Trophoblast cell (in vitro differentiated cells and primary cell): ENCODE data around the gene SLC16A8. TPM values are rescaled to one million over a fixed set of nuclear protein-coding genes. Genes with fewer than 3 reads are reported as not detected.

Experiments used
- DNase-seq, 2 donors: peaks; one replicate each; pipeline ENCODE4 v3.0.0-alpha.2; 2016
- H2AFZ ChIP-seq: 2 replicates; pipeline ENCODE4 v1.6.1; 2013; ENCODE audit warnings: low read length, moderate library complexity, mild to moderate bottlenecking; ENCODE audit not compliant: insufficient read depth, poor library complexity
- H2AK5ac ChIP-seq: 2 replicates; pipeline ENCODE4 v1.6.1; 2013; ENCODE audit warnings: mild to moderate bottlenecking, low read length
- H2BK120ac ChIP-seq: 2 replicates; pipeline ENCODE4 v1.6.1; 2013; ENCODE audit warnings: low read length, mild to moderate bottlenecking, moderate library complexity; ENCODE audit not compliant: insufficient read depth, poor library complexity
- H2BK12ac ChIP-seq: 2 replicates; pipeline ENCODE4 v1.6.1; 2013; ENCODE audit warnings: mild to moderate bottlenecking, low read length, moderate library complexity
- H2BK5ac ChIP-seq: 2 replicates; pipeline ENCODE4 v1.6.1; 2013; ENCODE audit warnings: low read length, low read depth, moderate library complexity, mild to moderate bottlenecking; ENCODE audit not compliant: poor library complexity
- H3K14ac ChIP-seq: 2 replicates; pipeline ENCODE4 v1.6.1; 2013; ENCODE audit warnings: mild to moderate bottlenecking, low read length
- H3K18ac ChIP-seq: 2 replicates; pipeline ENCODE4 v1.6.1; 2013; ENCODE audit warnings: mild to moderate bottlenecking, low read length
- H3K23ac ChIP-seq: 2 replicates; pipeline ENCODE4 v1.6.1; 2013; ENCODE audit warnings: low read length
- H3K27ac ChIP-seq: 2 replicates; pipeline ENCODE4 v1.5.1; 2013; ENCODE audit warnings: low read depth, mild to moderate bottlenecking, inconsistent platforms, low read length, moderate library complexity
- H3K27me3 ChIP-seq: 2 replicates; pipeline ENCODE4 v1.6.1; 2013; ENCODE audit warnings: inconsistent platforms, mild to moderate bottlenecking, low read length, moderate library complexity; ENCODE audit not compliant: insufficient read depth
- H3K36me3 ChIP-seq, 2 experiments: 1 replicate in 1 of 2; 2 replicates in 1 of 2; pipeline ENCODE4 v1.6.1; 2013; ENCODE audit warnings: low read length in 2 of 2, mild to moderate bottlenecking in 2 of 2, moderate library complexity in 1 of 2; ENCODE audit not compliant: insufficient read depth in 2 of 2, control insufficient read depth in 1 of 2
- H3K4ac ChIP-seq: 2 replicates; pipeline ENCODE4 v1.6.1; 2013; ENCODE audit warnings: low read depth, mild to moderate bottlenecking, low read length, moderate library complexity
- H3K4me1 ChIP-seq, 2 experiments: 1 replicate in 1 of 2; 2 replicates in 1 of 2; pipeline ENCODE4 v1.6.1; 2013; ENCODE audit warnings: low read length in 2 of 2, mild to moderate bottlenecking in 2 of 2, moderate library complexity in 1 of 2; ENCODE audit not compliant: insufficient read depth in 2 of 2, control insufficient read depth in 1 of 2
- H3K4me2 ChIP-seq: 2 replicates; pipeline ENCODE4 v1.6.1; 2013; ENCODE audit warnings: inconsistent platforms, mild to moderate bottlenecking, low read length, moderate library complexity
- H3K4me3 ChIP-seq: 2 replicates; pipeline ENCODE4 v1.5.1; 2013; ENCODE audit warnings: mild to moderate bottlenecking, low read depth, low read length, inconsistent platforms
- H3K79me1 ChIP-seq: one replicate; pipeline ENCODE4 v1.6.1; 2013; ENCODE audit warnings: low read length
- H3K79me2 ChIP-seq: 2 replicates; pipeline ENCODE4 v1.6.1; 2013; ENCODE audit warnings: low read length, mild to moderate bottlenecking; ENCODE audit not compliant: control insufficient read depth, insufficient read depth, poor library complexity
- H3K9ac ChIP-seq: 2 replicates; pipeline ENCODE4 v1.6.1; 2013; ENCODE audit warnings: mild to moderate bottlenecking, low read length
- H3K9me3 ChIP-seq: 2 replicates; pipeline ENCODE4 v1.6.1; 2013; ENCODE audit warnings: low read depth, mild to moderate bottlenecking, control low read depth, inconsistent platforms, low read length; ENCODE audit not compliant: insufficient read depth
- H4K12ac ChIP-seq: 2 replicates; pipeline ENCODE4 v1.6.1; 2013; ENCODE audit warnings: low read depth, mild to moderate bottlenecking, low read length, moderate library complexity
- H4K8ac ChIP-seq: 2 replicates; pipeline ENCODE4 v1.6.1; 2013; ENCODE audit warnings: low read depth, mild to moderate bottlenecking, low read length, moderate library complexity
- H4K91ac ChIP-seq: one replicate; pipeline ENCODE4 v1.6.1; 2013; ENCODE audit warnings: low read depth, mild to moderate bottlenecking, low read length, moderate library complexity
- WGBS: extraction: QIAGEN DNeasy Blood & Tissue Kit; methylation state at CpG from one replicate; pipeline ENCODE4 v1.1.7; 2013; ENCODE audit warnings: missing lambda C conversion rate; ENCODE audit not compliant: insufficient read length, insufficient coverage; ENCODE audit errors: extremely low coverage; 5-methylcytosine and 5-hydroxymethylcytosine counted together
- polyA plus RNA-seq: library from polyadenylated mRNA; stranded (reverse); fragments of 200-250 nt; gene quantifications from 2 replicates; pipeline ENCODE4 v1.2.3, GENCODE V29; 2013

SLC16A8 gene
- 0.22 TPM in 1 of 2 replicates, not detected in the other for polyA plus RNA-seq

GRCh38 chr22:38083931-38084631 is at the start of gene SLC16A8:
SLC16A8 (minus strand) TSS chr22:38084184; CDS start chr22:38082873, 1,311 bp downstream.
- WGBS = no CpG with 5 or more reads among the region's 16 CpGs
- H2AFZ ChIP-seq = no peak within 1 kb of the TSS
- no peak within 1 kb of the TSS for H2BK12ac ChIP-seq
- peaks cover 4% of the 10 kb centered on the region for H3K9me3 ChIP-seq
- no peak within 1 kb of the TSS for H2AK5ac ChIP-seq
- no peak within 1 kb of the TSS for H4K12ac ChIP-seq
- no peak within 1 kb of the TSS for H3K4me3 ChIP-seq
- H3K23ac ChIP-seq = no peak within 1 kb of the TSS
- no peak for DNase-seq
- no peak within 1 kb of the TSS for H2BK120ac ChIP-seq
- H3K27ac ChIP-seq = no peak within 1 kb of the TSS
- no peaks in the 10 kb centered on the region for H3K79me2 ChIP-seq
- no peak within 1 kb of the TSS for H3K18ac ChIP-seq
- no peak within 1 kb of the TSS for H3K14ac ChIP-seq
- peak within 1 kb of the TSS; percentile 39 for H3K4me2 ChIP-seq
- H3K4me1 ChIP-seq = peaks cover 14 to 25% of the 10 kb centered on the region in 2 experiments
- H3K9ac ChIP-seq = no peak within 1 kb of the TSS
- H3K79me1 ChIP-seq = no peaks in the 10 kb centered on the region
- peaks cover 11% of the 10 kb centered on the region for H3K27me3 ChIP-seq
- no peak within 1 kb of the TSS for H4K8ac ChIP-seq
- H3K4ac ChIP-seq = no peak within 1 kb of the TSS
- H3K36me3 ChIP-seq = no peaks in the 10 kb centered on the region
- H2BK5ac ChIP-seq = no peak within 1 kb of the TSS
- H4K91ac ChIP-seq = no peak within 1 kb of the TSS

DNA sequence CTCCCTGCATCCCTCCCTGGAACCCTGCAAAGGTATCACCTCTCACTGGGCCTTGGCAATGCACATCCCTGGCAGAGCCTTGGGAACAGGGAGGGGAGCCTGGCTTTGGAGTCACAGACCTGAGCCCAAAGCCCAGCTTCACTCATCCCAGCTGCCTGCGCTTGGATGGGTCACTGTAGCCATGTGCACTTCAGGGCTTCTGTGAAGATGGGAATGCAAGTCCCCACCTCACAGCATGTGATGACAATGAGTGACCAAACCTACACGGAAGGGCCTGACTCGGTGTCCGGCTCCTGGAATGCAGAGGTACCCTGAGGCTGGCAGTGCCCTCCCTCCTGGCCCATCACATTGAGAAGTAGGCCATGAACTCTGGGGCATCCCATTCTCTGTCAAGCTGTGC is 49.3 kb upstream of the SLC16A8 start:
- no peak overlapping the region for H3K4me2 ChIP-seq
- no CpG with 5 or more reads among the region's 4 CpGs for WGBS

GRCh38 chr22:38132794-38133193 is 48.8 kb upstream of the SLC16A8 start:
- Histone ChIP-seq H4K12ac (no peak overlapping the region), H3K9ac (no peak overlapping the region), H3K4me2 (no peak overlapping the region), H3K36me3 (no peaks in the 10 kb centered on the region), H2AFZ (no peak overlapping the region), H3K9me3 (peaks cover 4% of the 10 kb centered on the region), H3K27me3 (no peaks in the 10 kb centered on the region), H3K4me3 (no peak overlapping the region), H3K79me2 (no peaks in the 10 kb centered on the region), H2BK5ac (no peak overlapping the region), H3K4ac (no peak overlapping the region), H3K27ac (no peak overlapping the region), H3K18ac (no peak overlapping the region), H4K8ac (no peak overlapping the region), H2AK5ac (no peak overlapping the region), H3K4me1 (peaks cover 3 to 6% of the 10 kb centered on the region in 2 experiments), H3K23ac (no peak overlapping the region), H3K14ac (no peak overlapping the region), H3K79me1 (peaks cover 2% of the 10 kb centered on the region), H2BK12ac (no peak overlapping the region), H2BK120ac (no peak overlapping the region), H4K91ac (no peak overlapping the region)
- WGBS = no CpG with 5 or more reads among the region's 28 CpGs
- no peak for DNase-seq

More for the DNA sequence above, 49.3 kb upstream of the SLC16A8 start:
- Histone ChIP-seq H2AK5ac (no peak overlapping the region), H3K27ac (no peak overlapping the region), H2BK5ac (no peak overlapping the region), H3K79me2 (no peaks in the 10 kb centered on the region), H3K9ac (no peak overlapping the region), H3K18ac (no peak overlapping the region), H4K91ac (no peak overlapping the region), H2BK120ac (no peak overlapping the region), H3K4me3 (no peak overlapping the region), H3K4me1 (peaks cover 3 to 6% of the 10 kb centered on the region in 2 experiments), H3K14ac (no peak overlapping the region), H3K36me3 (no peaks in the 10 kb centered on the region), H3K23ac (no peak overlapping the region), H3K9me3 (peaks cover 7% of the 10 kb centered on the region), H4K12ac (no peak overlapping the region), H3K4ac (no peak overlapping the region), H2AFZ (no peak overlapping the region), H3K79me1 (peaks cover 2% of the 10 kb centered on the region), H2BK12ac (no peak overlapping the region), H4K8ac (no peak overlapping the region), H3K27me3 (no peaks in the 10 kb centered on the region)
- no peak for DNase-seq

DNA sequence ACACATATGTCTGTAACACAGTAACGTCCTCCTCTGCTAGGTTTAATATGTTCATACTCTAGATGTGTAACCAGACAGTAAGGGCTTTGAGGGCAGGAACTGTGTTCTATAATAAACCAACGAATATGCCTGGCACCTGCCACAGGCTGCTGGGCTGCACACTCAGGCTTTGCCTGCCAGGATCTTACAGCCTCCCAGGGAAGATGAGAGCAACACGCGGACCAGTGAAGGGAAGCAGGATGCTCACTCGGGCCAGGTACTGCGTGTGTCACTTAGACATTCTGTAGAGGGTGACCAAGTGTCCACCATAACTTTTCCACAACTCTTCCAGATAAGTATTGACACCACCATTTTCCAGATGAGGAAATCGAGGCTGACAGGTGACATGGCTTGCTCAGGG is 48.2 kb upstream of the SLC16A8 start:
- Histone ChIP-seq H3K14ac (no peak overlapping the region), H4K12ac (no peak overlapping the region), H2BK120ac (no peak overlapping the region), H3K23ac (no peak overlapping the region), H3K27me3 (no peaks in the 10 kb centered on the region), H3K4ac (no peak overlapping the region), H4K8ac (no peak overlapping the region), H3K9me3 (peaks cover 3% of the 10 kb centered on the region), H3K18ac (no peak overlapping the region), H3K4me3 (no peak overlapping the region), H3K4me2 (no peak overlapping the region), H3K27ac (no peak overlapping the region), H3K36me3 (peaks cover 0 to 2% of the 10 kb centered on the region in 2 experiments), H3K9ac (no peak overlapping the region), H4K91ac (no peak overlapping the region), H3K79me1 (peaks cover 2% of the 10 kb centered on the region), H2AK5ac (no peak overlapping the region), H2BK12ac (no peak overlapping the region), H2AFZ (no peak overlapping the region), H2BK5ac (no peak overlapping the region), H3K4me1 (peaks cover 3 to 6% of the 10 kb centered on the region in 2 experiments), H3K79me2 (no peaks in the 10 kb centered on the region)
- DNase-seq = no peak
- no CpG with 5 or more reads among the region's 7 CpGs for WGBS
